Measurements from ENCODE around the gene HCST. TPM values are rescaled to one million over a fixed set of nuclear protein-coding genes. Genes with fewer than 3 reads are reported as not detected.

Gene HCST, protein sequence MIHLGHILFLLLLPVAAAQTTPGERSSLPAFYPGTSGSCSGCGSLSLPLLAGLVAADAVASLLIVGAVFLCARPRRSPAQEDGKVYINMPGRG
- total RNA-seq = 46.1 and 48.4 TPM in 2 replicates

DNA sequence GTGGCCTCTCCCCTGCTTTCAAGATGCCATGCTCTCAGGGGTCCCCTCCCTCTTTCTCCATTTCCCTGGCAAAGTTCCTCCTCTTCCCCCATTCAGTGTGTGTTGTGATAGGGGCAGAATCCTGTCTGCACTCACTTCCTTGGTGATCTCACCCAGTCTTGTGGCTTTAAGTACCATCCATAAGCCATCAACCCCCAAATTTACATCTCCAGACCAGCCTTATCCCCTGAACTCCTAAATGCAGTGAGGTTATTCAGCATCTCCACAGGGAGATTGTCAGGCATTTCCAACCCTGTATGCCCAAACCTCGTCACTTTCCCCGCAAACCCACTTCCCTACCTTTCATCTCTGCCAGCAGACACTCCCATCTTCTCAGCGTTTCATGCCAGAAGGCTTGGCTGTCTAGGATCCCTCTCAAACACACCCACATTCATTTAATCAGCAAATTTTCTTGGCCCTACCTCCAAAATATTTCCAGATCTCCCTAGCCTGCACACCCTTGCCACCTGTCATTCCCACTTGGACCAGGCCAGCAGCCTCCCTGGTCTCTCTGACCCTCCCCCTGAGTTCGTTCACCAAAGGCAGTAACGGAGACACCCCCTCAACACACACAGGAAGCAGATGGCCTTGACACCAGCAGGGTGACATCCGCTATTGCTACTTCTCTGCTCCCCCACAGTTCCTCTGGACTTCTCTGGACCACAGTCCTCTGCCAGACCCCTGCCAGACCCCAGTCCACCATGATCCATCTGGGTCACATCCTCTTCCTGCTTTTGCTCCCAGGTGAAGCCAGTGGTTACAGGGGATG is at the start of gene HCST:
TSS of gene HCST (plus strand) at position 676 of the 808 bp plus-strand sequence. CDS start at position 741, 65 bp downstream.
- no peaks in the 10 kb centered on the region for H3K27me3 Mint-ChIP-seq
- peak within 1 kb of the TSS; percentile 93 for H3K27ac Mint-ChIP-seq
- peaks cover 51% of the 10 kb centered on the region for H3K4me1 Mint-ChIP-seq
- peak within 1 kb of the TSS; percentile 98 for H3K4me3 Mint-ChIP-seq
- H3K9me3 Mint-ChIP-seq = no peaks in the 10 kb centered on the region
- intact Hi-C loops (cut with micrococcal nuclease) = loop anchor here (5.0 kb wide), 1 partner anchor 145 kb away; the partner anchor contains the start of genes HSPB6 and PROSER3
- H3K36me3 Mint-ChIP-seq (ENCODE audit: low read depth) = peaks cover 28% of the 10 kb centered on the region
- peak; percentile 85 for DNase-seq

GRCh38 chr19:35853038-35853756 is 49.1 kb upstream of the HCST start:
- Mint-ChIP-seq H3K4me1 (peaks cover 5% of the 10 kb centered on the region), H3K4me3 (no peak overlapping the region), H3K36me3 (ENCODE audit: low read depth) (no peaks in the 10 kb centered on the region), H3K9me3 (no peaks in the 10 kb centered on the region), H3K27ac (no peak overlapping the region), H3K27me3 (peaks cover 52% of the 10 kb centered on the region)
- DNase-seq = no peak
- intact Hi-C loops (cut with micrococcal nuclease) = no loop called here

DNA sequence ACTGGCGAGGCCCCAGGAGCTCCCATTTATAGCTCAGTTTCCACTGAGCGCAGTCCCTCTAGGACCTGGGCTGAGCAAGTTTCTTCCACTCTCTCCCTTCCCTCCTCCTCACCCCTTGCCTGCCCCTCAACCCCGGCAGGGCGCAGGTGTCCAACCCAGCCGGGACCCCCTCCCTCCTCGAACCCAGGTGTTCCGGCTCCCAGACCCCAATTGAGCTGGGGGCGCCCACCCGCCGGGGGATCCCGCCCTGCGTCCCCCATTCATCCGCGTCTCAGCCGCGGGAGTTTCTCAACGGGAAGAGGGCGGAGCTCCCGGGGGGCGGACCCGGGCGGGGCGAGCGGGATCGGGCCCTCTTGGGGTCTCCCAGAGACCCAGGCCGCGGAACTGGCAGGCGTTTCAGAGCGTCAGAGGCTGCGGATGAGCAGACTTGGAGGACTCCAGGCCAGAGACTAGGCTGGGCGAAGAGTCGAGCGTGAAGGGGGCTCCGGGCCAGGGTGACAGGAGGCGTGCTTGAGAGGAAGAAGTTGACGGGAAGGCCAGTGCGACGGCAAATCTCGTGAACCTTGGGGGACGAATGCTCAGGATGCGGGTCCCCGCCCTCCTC is 45.7 kb upstream of the HCST start, which contains the start of gene KIRREL2:
TSS of gene KIRREL2 (plus strand) at position 366 of the 604 bp plus-strand sequence. CDS start at position 575, 209 bp downstream.
- H3K36me3 Mint-ChIP-seq (ENCODE audit: low read depth) = no peaks in the 10 kb centered on the region
- H3K4me3 Mint-ChIP-seq = peak within 1 kb of the TSS; percentile 87
- H3K27ac Mint-ChIP-seq = no peak within 1 kb of the TSS
- peaks cover 8% of the 10 kb centered on the region for H3K4me1 Mint-ChIP-seq
- H3K27me3 Mint-ChIP-seq = peaks cover 64% of the 10 kb centered on the region
- no peaks in the 10 kb centered on the region for H3K9me3 Mint-ChIP-seq
- DNase-seq = peak; percentile 90
- intact Hi-C loops (cut with micrococcal nuclease) = no loop called here

DNA sequence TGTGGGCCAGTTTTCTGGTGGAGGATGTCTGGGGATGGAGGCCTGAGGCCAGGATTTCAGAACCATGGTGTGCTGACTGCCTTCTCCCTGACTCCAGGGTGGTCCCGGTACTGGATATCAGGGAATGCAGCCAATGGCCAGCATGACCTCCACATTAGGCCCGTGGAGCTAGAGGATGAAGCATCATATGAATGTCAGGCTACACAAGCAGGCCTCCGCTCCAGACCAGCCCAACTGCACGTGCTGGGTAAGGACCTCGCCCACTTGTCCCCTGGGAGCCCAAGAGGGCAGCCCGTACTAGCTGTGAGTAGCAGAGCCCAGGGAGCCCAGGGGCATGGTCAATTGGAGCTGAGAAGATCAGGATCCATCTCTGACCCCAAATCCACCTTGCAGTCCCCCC is 44.0 kb upstream of the HCST start:
- intact Hi-C loops (cut with micrococcal nuclease) = no loop called here
- H3K4me1 Mint-ChIP-seq = peaks cover 6% of the 10 kb centered on the region

GRCh38 chr19:35859414-35859813 is 42.9 kb upstream of the HCST start:
- peaks cover 6% of the 10 kb centered on the region for H3K4me1 Mint-ChIP-seq
- H3K36me3 Mint-ChIP-seq (ENCODE audit: low read depth) = no peaks in the 10 kb centered on the region
- peaks cover 57% of the 10 kb centered on the region for H3K27me3 Mint-ChIP-seq
- no peak overlapping the region for H3K27ac Mint-ChIP-seq
- intact Hi-C loops (cut with micrococcal nuclease) = no loop called here
- DNase-seq = no peak
- no peaks in the 10 kb centered on the region for H3K9me3 Mint-ChIP-seq
- no peak overlapping the region for H3K4me3 Mint-ChIP-seq

More for the DNA sequence above, 44.0 kb upstream of the HCST start:
- peak overlapping the region; percentile 1 for H3K4me3 Mint-ChIP-seq
- peaks cover 60% of the 10 kb centered on the region for H3K27me3 Mint-ChIP-seq
- H3K9me3 Mint-ChIP-seq = no peaks in the 10 kb centered on the region
- no peaks in the 10 kb centered on the region for H3K36me3 Mint-ChIP-seq (ENCODE audit: low read depth)
- no peak for DNase-seq
- H3K27ac Mint-ChIP-seq = no peak overlapping the region

GRCh38 chr19:35860436-35860817 is 41.9 kb upstream of the HCST start:
- Mint-ChIP-seq H3K27ac (no peak overlapping the region), H3K36me3 (ENCODE audit: low read depth) (no peaks in the 10 kb centered on the region), H3K9me3 (no peaks in the 10 kb centered on the region), H3K4me1 (peaks cover 6% of the 10 kb centered on the region), H3K4me3 (no peak overlapping the region), H3K27me3 (peaks cover 47% of the 10 kb centered on the region)
- no peak for DNase-seq
- intact Hi-C loops (cut with micrococcal nuclease) = no loop called here

GRCh38 chr19:35860818-35861639 is 41.3 kb upstream of the HCST start:
- peaks cover 6% of the 10 kb centered on the region for H3K4me1 Mint-ChIP-seq
- no peaks in the 10 kb centered on the region for H3K9me3 Mint-ChIP-seq
- DNase-seq = no peak
- no peak overlapping the region for H3K4me3 Mint-ChIP-seq
- H3K36me3 Mint-ChIP-seq (ENCODE audit: low read depth) = no peaks in the 10 kb centered on the region
- peaks cover 46% of the 10 kb centered on the region for H3K27me3 Mint-ChIP-seq
- intact Hi-C loops (cut with micrococcal nuclease) = no loop called here
- no peak overlapping the region for H3K27ac Mint-ChIP-seq

GRCh38 chr19:35861640-35862160 is 40.6 kb upstream of the HCST start:
- Mint-ChIP-seq H3K27ac (no peak overlapping the region), H3K27me3 (peaks cover 51% of the 10 kb centered on the region), H3K36me3 (ENCODE audit: low read depth) (no peaks in the 10 kb centered on the region), H3K9me3 (no peaks in the 10 kb centered on the region), H3K4me3 (no peak overlapping the region), H3K4me1 (peaks cover 6% of the 10 kb centered on the region)
- DNase-seq = no peak
- intact Hi-C loops (cut with micrococcal nuclease) = no loop called here

- no peaks in the 10 kb centered on the region for H3K9me3 Mint-ChIP-seq
- H3K36me3 Mint-ChIP-seq (ENCODE audit: low read depth) = no peaks in the 10 kb centered on the region
- no peak overlapping the region for H3K4me3 Mint-ChIP-seq
- H3K4me1 Mint-ChIP-seq = peaks cover 3% of the 10 kb centered on the region
- peaks cover 50% of the 10 kb centered on the region for H3K27me3 Mint-ChIP-seq
- intact Hi-C loops (cut with micrococcal nuclease) = no loop called here
- no peak for DNase-seq
- no peak overlapping the region for H3K27ac Mint-ChIP-seq
Observed at GRCh38 chr19:35862528-35862927, 39.8 kb upstream of the HCST start.

DNA sequence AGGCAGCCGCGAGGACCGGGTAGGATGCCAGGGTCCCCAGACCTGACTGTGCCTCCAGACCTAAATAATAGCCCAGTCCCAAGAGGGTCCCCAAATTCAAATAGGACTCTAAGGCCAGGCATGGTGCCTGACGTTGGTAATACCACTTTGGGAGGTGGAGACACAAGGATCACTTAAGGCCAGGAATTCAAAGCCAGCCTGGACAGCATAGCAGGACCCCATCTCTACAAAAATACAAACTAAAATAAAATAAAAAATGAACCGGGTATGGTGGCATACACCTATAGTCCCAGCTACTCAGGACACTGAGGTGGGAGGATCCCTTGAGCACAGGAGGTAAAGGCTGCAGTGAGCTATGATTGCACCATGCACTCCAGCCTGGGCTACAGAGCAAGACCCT is 39.3 kb upstream of the HCST start:
- H3K27me3 Mint-ChIP-seq = peaks cover 53% of the 10 kb centered on the region

DNA sequence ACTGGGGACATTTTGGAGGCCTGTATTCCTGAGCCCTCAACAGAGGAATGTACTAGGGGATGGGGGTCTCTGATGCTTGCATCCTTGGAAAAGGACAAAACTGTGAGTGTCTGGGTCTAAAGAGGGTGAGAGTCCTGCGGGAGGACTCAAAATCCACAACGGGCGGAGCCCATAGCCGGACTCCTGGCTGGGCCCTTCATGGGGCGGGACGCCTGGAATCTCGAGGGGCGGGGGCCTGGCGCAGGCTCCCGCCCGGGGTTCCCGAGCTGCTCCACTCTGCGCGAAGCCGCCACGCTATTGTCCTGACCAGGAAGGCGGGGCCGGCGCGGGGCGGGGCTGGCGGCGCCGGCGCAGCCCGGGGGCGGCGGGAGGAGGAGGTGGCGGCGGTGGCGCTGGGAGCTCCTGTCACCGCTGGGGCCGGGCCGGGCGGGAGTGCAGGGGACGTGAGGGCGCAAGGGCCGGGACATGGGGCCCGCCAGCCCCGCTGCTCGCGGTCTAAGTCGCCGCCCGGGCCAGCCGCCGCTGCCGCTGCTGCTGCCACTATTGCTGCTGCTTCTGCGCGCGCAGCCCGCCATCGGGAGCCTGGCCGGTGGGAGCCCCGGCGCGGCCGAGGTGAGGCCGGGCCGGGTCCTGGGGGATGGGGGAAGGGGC is 34.0 kb upstream of the HCST start, which contains the start of gene APLP1:
TSS of gene APLP1 (plus strand) at position 403 of the 651 bp plus-strand sequence. CDS start at position 466, 63 bp downstream.
- peak; percentile 94 for DNase-seq
- intact Hi-C loops (cut with micrococcal nuclease) = loop anchor here (5.0 kb wide), 1 partner anchor 91 kb away; the partner anchor contains the start of gene ARHGAP33
- Mint-ChIP-seq H3K27me3 (peaks cover 25% of the 10 kb centered on the region), H3K9me3 (no peaks in the 10 kb centered on the region), H3K36me3 (ENCODE audit: low read depth) (peaks cover 2% of the 10 kb centered on the region), H3K4me3 (peak within 1 kb of the TSS; percentile 70), H3K27ac (no peak within 1 kb of the TSS), H3K4me1 (peaks cover 18% of the 10 kb centered on the region)

More for the DNA sequence above, 39.3 kb upstream of the HCST start:
- no peak for DNase-seq
- intact Hi-C loops (cut with micrococcal nuclease) = no loop called here
- no peak overlapping the region for H3K27ac Mint-ChIP-seq
- H3K4me3 Mint-ChIP-seq = no peak overlapping the region
- no peaks in the 10 kb centered on the region for H3K9me3 Mint-ChIP-seq
- peaks cover 8% of the 10 kb centered on the region for H3K4me1 Mint-ChIP-seq
- H3K36me3 Mint-ChIP-seq (ENCODE audit: low read depth) = no peaks in the 10 kb centered on the region

- intact Hi-C loops (cut with micrococcal nuclease) = loop anchor here (5.0 kb wide), 1 partner anchor 92 kb away; the partner anchor contains the start of gene ARHGAP33
- Mint-ChIP-seq H3K27ac (no peak overlapping the region), H3K36me3 (ENCODE audit: low read depth) (peaks cover 2% of the 10 kb centered on the region), H3K4me1 (peaks cover 18% of the 10 kb centered on the region), H3K27me3 (peaks cover 25% of the 10 kb centered on the region), H3K9me3 (no peaks in the 10 kb centered on the region), H3K4me3 (peak overlapping the region; percentile 70)
- no peak for DNase-seq
Observed at GRCh38 chr19:35868823-35869326, 33.5 kb upstream of the HCST start.
